ENCODE results near the gene PDGFD. TPM values are rescaled to one million over a fixed set of nuclear protein-coding genes. Genes with fewer than 3 reads are reported as not detected.

PDGFD gene
- total RNA-seq, 1 donor from 2014 or later = 21.9 TPM

DNA sequence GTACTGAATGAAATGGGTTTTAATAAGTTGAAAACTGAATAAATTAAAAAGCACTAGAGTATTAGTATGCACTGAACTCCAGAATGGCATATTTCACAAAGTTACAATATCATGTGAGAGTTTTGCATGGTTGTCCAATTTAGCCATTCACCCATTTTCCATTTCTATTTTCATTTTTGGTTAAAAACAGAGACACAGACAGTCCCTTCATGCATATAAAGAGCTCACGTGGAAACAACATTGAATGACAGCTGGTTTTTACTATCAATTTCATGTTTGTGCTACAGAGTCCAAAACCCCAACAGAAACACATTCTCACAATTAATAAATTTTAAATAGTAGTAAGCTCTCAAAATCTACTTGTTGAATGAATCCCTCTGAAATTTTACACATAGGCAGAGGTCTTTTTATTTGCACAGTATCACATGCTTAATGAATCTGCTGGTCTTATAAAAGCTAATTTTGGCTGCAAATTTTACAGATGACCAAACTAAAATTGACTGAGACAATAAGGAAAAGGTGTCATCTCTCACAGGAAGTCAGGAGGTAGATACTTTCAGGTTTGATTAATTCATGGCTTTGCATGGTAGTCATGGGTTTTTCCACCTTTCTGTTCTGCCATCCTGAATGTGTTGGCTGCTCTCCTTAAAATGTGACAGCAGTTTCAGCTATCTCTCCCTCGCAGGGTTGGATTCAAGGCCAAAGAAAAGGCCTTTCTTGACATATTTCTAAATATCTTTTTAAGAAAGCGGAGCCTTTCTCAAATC lies 148.1 kb downstream of the PDGFD start:
- Histone ChIP-seq H3K9me3 (no peaks in the 10 kb centered on the region), H3K36me3 (no peaks in the 10 kb centered on the region), H3K4me1 (no peaks in the 10 kb centered on the region), H3K27me3 (no peaks in the 10 kb centered on the region), H3K4me3 (no peak overlapping the region), H3K27ac (no peak overlapping the region)
- no peak for TF ChIP-seq POLR2A (IDR thresholded peaks at IDR 0.05)
- TF ChIP-seq, protein P1, sequence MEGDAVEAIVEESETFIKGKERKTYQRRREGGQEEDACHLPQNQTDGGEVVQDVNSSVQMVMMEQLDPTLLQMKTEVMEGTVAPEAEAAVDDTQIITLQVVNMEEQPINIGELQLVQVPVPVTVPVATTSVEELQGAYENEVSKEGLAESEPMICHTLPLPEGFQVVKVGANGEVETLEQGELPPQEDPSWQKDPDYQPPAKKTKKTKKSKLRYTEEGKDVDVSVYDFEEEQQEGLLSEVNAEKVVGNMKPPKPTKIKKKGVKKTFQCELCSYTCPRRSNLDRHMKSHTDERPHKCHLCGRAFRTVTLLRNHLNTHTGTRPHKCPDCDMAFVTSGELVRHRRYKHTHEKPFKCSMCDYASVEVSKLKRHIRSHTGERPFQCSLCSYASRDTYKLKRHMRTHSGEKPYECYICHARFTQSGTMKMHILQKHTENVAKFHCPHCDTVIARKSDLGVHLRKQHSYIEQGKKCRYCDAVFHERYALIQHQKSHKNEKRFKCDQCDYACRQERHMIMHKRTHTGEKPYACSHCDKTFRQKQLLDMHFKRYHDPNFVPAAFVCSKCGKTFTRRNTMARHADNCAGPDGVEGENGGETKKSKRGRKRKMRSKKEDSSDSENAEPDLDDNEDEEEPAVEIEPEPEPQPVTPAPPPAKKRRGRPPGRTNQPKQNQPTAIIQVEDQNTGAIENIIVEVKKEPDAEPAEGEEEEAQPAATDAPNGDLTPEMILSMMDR (IDR thresholded peaks at IDR 0.05) = no peak
- no peak for TF ChIP-seq POLR2AphosphoS5 (IDR thresholded peaks at IDR 0.05; ENCODE audit: insufficient read depth in 1 of 2, low read depth in 1 of 2)
- no peak for DNase-seq (ENCODE audit: extremely low spot score in 2 of 2)
- intact Hi-C loops (cut with DNase I) = no loop called here

DNA sequence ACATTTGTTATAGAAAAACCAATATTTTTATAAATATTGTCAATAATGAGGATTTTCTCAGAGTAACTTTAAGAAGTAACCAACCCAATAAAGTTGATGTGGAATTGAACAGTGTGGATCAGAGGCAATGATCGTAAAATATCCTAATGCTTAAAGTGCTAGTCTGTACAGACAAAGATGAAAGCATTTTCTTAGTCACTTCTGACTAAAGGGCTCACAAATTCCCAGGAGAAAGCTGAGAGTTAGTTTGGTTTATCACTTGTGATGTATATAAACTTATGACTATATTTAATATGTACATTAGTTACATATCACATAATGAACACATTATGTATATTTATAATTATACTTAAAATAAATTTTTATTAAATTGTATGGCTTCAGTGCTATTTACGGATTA lies 152.9 kb downstream of the PDGFD start:
- intact Hi-C loops (cut with DNase I) = no loop called here
- DNase-seq (ENCODE audit: extremely low spot score in 2 of 2) = no peak

DNA sequence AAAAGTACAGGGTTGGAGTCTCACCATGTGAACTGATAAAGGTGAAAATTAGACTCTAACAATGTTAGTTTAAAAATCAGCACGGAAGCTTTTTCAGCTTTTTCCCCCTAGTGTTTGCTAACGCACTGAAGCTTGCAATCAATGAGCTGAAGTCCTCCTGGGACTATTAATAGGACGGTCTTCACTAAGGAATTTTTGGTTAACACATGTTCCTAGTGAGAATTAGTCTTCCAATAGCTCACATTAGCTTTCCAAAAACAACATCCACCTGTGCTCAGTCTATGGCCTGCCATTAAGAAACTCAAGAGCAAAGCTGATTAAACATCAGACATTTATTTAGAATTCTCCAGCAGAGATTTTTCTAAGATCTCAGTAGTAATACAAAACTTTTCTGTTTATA lies 154.2 kb downstream of the PDGFD start:
- no peaks in the 10 kb centered on the region for H3K4me1 ChIP-seq
- H3K4me3 ChIP-seq = no peak overlapping the region
- intact Hi-C loops (cut with DNase I) = no loop called here
- H3K27ac ChIP-seq = no peak overlapping the region
- no peaks in the 10 kb centered on the region for H3K36me3 ChIP-seq
- DNase-seq (ENCODE audit: extremely low spot score in 2 of 2) = no peak
- H3K27me3 ChIP-seq = no peaks in the 10 kb centered on the region
- no peaks in the 10 kb centered on the region for H3K9me3 ChIP-seq
- no peak for TF ChIP-seq POLR2AphosphoS5 (IDR thresholded peaks at IDR 0.05; ENCODE audit: insufficient read depth in 1 of 2, low read depth in 1 of 2)
- TF ChIP-seq, protein P1 (IDR thresholded peaks at IDR 0.05) = no peak
- TF ChIP-seq POLR2A (IDR thresholded peaks at IDR 0.05) = no peak

More for the DNA sequence above, 152.9 kb downstream of the PDGFD start:
- no peaks in the 10 kb centered on the region for H3K9me3 ChIP-seq
- no peak overlapping the region for H3K4me3 ChIP-seq
- no peaks in the 10 kb centered on the region for H3K36me3 ChIP-seq
- H3K27ac ChIP-seq = no peak overlapping the region
- TF ChIP-seq POLR2AphosphoS5 (IDR thresholded peaks at IDR 0.05; ENCODE audit: insufficient read depth in 1 of 2, low read depth in 1 of 2) (no peak), POLR2A (IDR thresholded peaks at IDR 0.05) (no peak)
- TF ChIP-seq, protein P1 (IDR thresholded peaks at IDR 0.05) = no peak
- no peaks in the 10 kb centered on the region for H3K27me3 ChIP-seq
- no peaks in the 10 kb centered on the region for H3K4me1 ChIP-seq

DNA sequence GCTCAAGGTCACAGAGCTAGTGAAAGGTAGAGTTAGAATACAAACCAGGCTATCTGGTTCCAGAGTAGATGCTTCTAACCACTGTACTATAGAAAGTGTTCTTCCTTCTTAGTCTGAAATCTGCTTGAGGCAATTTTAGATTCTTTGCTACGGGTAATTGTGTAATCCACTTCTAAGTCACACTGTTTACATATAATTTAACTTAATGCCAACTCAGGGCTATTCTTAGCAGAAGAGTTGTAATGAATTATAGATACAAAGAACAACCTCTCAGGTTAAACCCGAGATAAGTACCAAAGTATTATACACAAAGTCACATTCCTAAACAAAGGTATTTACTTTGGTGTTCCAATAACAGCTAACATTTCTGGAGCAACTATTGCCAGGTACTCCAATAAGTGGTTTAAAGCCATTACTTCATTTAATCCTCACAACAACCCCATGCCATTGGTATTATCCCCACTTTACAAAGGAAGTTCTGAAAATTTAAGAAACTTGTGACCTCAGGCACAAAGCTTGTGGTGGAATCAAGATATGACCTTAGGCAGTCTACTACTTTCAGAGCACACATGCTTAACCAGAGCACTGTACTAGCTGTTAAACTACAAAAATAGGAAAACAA lies 158.6 kb downstream of the PDGFD start:
- H3K4me3 ChIP-seq = no peak overlapping the region
- no peaks in the 10 kb centered on the region for H3K36me3 ChIP-seq
- no peak for DNase-seq (ENCODE audit: extremely low spot score in 2 of 2)
- H3K4me1 ChIP-seq = no peaks in the 10 kb centered on the region
- H3K9me3 ChIP-seq = no peaks in the 10 kb centered on the region
- intact Hi-C loops (cut with DNase I) = no loop called here
- TF ChIP-seq POLR2A (IDR thresholded peaks at IDR 0.05) (no peak), POLR2AphosphoS5 (IDR thresholded peaks at IDR 0.05; ENCODE audit: insufficient read depth in 1 of 2, low read depth in 1 of 2) (no peak)
- TF ChIP-seq, protein P1 (IDR thresholded peaks at IDR 0.05) = no peak
- H3K27ac ChIP-seq = no peak overlapping the region
- no peaks in the 10 kb centered on the region for H3K27me3 ChIP-seq

DNA sequence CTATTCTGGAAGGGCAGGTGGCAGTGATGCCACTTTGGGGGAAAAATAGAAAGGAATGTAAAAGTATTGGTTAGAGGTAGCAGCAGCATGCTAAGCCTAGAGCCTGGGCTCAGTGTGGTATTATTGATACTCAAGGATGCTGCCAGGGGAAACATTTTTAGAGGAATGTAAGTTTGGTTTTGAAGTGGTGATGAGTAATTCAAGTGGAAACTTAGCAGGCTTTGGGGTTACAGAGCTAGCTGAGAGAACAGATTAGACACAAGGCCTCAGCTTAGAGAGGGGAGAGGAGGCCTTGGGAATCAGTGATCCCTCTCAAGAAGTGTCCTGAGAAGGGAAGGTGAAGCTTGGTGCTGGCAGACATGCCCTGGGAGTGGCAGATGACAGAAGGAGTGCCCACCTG lies 160.5 kb downstream of the PDGFD start:
- H3K4me1 ChIP-seq = no peaks in the 10 kb centered on the region
- no peak overlapping the region for H3K4me3 ChIP-seq
- no peaks in the 10 kb centered on the region for H3K9me3 ChIP-seq
- no peak overlapping the region for H3K27ac ChIP-seq
- no peak for DNase-seq (ENCODE audit: extremely low spot score in 2 of 2)
- H3K27me3 ChIP-seq = no peaks in the 10 kb centered on the region
- no peaks in the 10 kb centered on the region for H3K36me3 ChIP-seq
- intact Hi-C loops (cut with DNase I) = no loop called here
- TF ChIP-seq POLR2AphosphoS5 (IDR thresholded peaks at IDR 0.05; ENCODE audit: insufficient read depth in 1 of 2, low read depth in 1 of 2) (no peak), POLR2A (IDR thresholded peaks at IDR 0.05) (no peak)
- TF ChIP-seq, protein P1 (IDR thresholded peaks at IDR 0.05) = no peak
